Lung (tissue), 12 donors: ENCODE results near the gene UBL7. TPM values are rescaled to one million over a fixed set of nuclear protein-coding genes. Genes with fewer than 3 reads are reported as not detected.

Experiments used
- ATAC-seq: fragments of 200-7000 bp; cut with Tn5 transposase; one replicate; pipeline ENCODE4 v1.9.1; 2020; ENCODE audit warnings: moderate number of reproducible peaks; ENCODE audit not compliant: insufficient read depth, low FRiP score
- DNase-seq, 3 donors: peaks; one replicate each; pipeline ENCODE4 v3.0.0-alpha.2; 2013 to 2017
- H3K27ac ChIP-seq, 2 donors: one replicate each; pipeline ENCODE4 v1.5.1; 2013; ENCODE audit warnings: mild to moderate bottlenecking in 2 of 2, moderate library complexity in 2 of 2, control low read depth in 1 of 2, inconsistent platforms in 1 of 2, low read depth in 1 of 2, low read length in 1 of 2
- H3K27me3 ChIP-seq, 3 donors: one replicate each; pipeline ENCODE4 v1.5.1; 2013; ENCODE audit warnings: low read length in 2 of 3; ENCODE audit not compliant: control insufficient read depth in 3 of 3, insufficient read depth in 3 of 3
- H3K36me3 ChIP-seq, 4 donors: one replicate each; pipeline ENCODE4 v1.5.1; 2013; ENCODE audit warnings: low read length in 4 of 4, mild to moderate bottlenecking in 1 of 4, moderate library complexity in 1 of 4; ENCODE audit not compliant: control insufficient read depth in 4 of 4, insufficient read depth in 4 of 4
- H3K4me1 ChIP-seq, 5 donors: one replicate each; pipeline ENCODE4 v1.5.1; 2013; ENCODE audit warnings: low read length in 5 of 5, mild to moderate bottlenecking in 2 of 5, moderate library complexity in 1 of 5; ENCODE audit not compliant: control insufficient read depth in 5 of 5, insufficient read depth in 5 of 5
- H3K4me3 ChIP-seq: one replicate; pipeline ENCODE4 v1.5.1; 2013; ENCODE audit warnings: mild to moderate bottlenecking, control low read depth, moderate library complexity
- H3K9ac ChIP-seq, 2 donors: one replicate each; pipeline ENCODE4 v1.5.1; 2013; ENCODE audit warnings: low read length in 2 of 2, control low read depth in 1 of 2; ENCODE audit not compliant: insufficient read depth in 1 of 2
- H3K9me3 ChIP-seq, 4 donors: one replicate each; pipeline ENCODE4 v1.5.1; 2013; ENCODE audit warnings: low read length in 3 of 4, mild to moderate bottlenecking in 1 of 4, moderate library complexity in 1 of 4; ENCODE audit not compliant: control insufficient read depth in 4 of 4, insufficient read depth in 3 of 4
- CTCF ChIP-seq: IDR thresholded peaks from 2 replicates; pipeline ENCODE4 v1.5.1; 2012; ENCODE audit warnings: mild to moderate bottlenecking; ENCODE audit errors: control extremely low read depth, extremely low read depth
- WGBS, 2 donors: extraction: QIAGEN DNeasy Blood & Tissue Kit; methylation state at CpG; one replicate each; pipeline ENCODE4 v1.1.7; 2013; 5-methylcytosine and 5-hydroxymethylcytosine counted together
- polyA plus RNA-seq, 2 donors: library from polyadenylated mRNA; stranded (reverse); fragments of 200-250 nt; gene quantifications; one replicate each; pipeline ENCODE4 v1.2.1, GENCODE V29; 2013
- total RNA-seq, 2 donors: library from RNA; depleted of rRNA in 1 of 2; stranded (reverse); fragments of >200 nt in 1 of 2; gene quantifications; one replicate each; pipeline ENCODE4 v1.2.1, GENCODE V29; 2014 to 2021
- donor health status: control.
- donor health status: control.
- donor health status: Bipolar disorder and iron deficiency.
- donor health status: healthy.
- donor health status: DM: yes; HTN: yes; CAD: no.

Gene UBL7
- total and polyA plus RNA-seq, 4 donors: 31.8 to 48.0 (median 40.4) TPM

DNA sequence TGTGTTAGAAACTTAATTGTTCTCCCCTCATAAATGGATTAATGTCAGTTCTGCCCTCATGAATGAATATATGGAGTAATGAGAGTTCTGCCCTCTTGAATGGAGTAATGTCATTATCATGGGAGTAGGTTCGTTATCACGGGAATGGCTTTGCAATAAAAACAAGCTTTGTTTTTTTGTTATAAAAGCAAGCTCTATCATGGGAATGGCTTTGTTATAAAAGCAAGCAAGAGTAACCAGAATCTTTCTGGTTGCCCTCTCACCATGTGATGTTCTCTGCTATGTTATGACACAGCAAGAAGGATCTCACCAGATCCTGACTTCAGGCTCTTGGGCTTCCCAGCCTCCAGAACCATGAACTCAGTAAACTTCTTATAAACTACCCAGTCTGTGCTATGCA is 38.4 kb upstream of the UBL7 start:
- ATAC-seq (no peak), DNase-seq (no peak)
- no peak overlapping the region for H3K4me3 ChIP-seq
- H3K27ac ChIP-seq: no peak overlapping the region
- WGBS, 2 donors: 93 to 96% methylated on average over 2 of the region's 2 CpGs
- H3K9ac ChIP-seq: no peak overlapping the region
- no peaks in the 10 kb centered on the region for H3K9me3 ChIP-seq
- H3K36me3 ChIP-seq: peaks cover 0 to 4% (median 2%) of the 10 kb centered on the region in 4 donors
- TF ChIP-seq CTCF: no peak
- no peaks in the 10 kb centered on the region for H3K27me3 ChIP-seq
- no peaks in the 10 kb centered on the region for H3K4me1 ChIP-seq

- Histone ChIP-seq H3K27me3 (no peaks in the 10 kb centered on the region), H3K9ac (no peak overlapping the region), H3K4me1 (no peaks in the 10 kb centered on the region), H3K36me3 (peaks cover 0 to 4% (median 2%) of the 10 kb centered on the region in 4 donors), H3K4me3 (no peak overlapping the region), H3K9me3 (no peaks in the 10 kb centered on the region), H3K27ac (no peak overlapping the region)
- no peak for TF ChIP-seq CTCF
- DNase-seq: no peak
- ATAC-seq: no peak
- WGBS, 2 donors: 87 to 89% methylated on average over 2 of the region's 2 CpGs
Observed at GRCh38 chr15:74497584-74497983, 36.6 kb upstream of the UBL7 start.

DNA sequence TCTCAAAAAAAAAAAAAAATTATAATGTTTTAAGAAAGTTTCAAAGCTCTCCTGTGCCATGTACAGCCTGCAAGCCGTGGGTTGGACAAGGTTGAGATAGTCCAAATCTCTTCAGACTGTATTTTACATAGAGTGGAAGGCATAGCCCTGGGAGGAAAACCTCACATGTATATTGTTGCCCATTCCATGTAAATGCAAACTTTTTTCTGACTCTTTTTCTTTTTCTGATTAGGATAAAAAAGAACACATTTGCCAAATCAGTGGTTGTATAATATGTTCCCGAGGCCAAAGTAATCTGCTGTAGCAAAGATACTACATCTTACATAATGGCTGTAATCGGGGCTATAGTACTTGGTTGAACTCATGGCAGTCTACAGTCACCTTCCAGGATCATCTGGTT is 35.7 kb upstream of the UBL7 start:
- Histone ChIP-seq H3K27ac (no peak overlapping the region), H3K4me1 (no peaks in the 10 kb centered on the region), H3K9me3 (no peaks in the 10 kb centered on the region), H3K36me3 (peaks cover 0 to 4% (median 0%) of the 10 kb centered on the region in 4 donors), H3K27me3 (no peaks in the 10 kb centered on the region), H3K4me3 (no peak overlapping the region), H3K9ac (no peak overlapping the region)
- no peak for TF ChIP-seq CTCF
- ATAC-seq (no peak), DNase-seq (no peak)
- WGBS, 2 donors: 93 to 95% methylated on average over 3 of the region's 3 CpGs

- Histone ChIP-seq H3K9me3 (no peaks in the 10 kb centered on the region), H3K4me3 (no peak overlapping the region), H3K27ac (no peak overlapping the region), H3K27me3 (no peaks in the 10 kb centered on the region), H3K9ac (no peak overlapping the region), H3K36me3 (peaks cover 0 to 1% (median 0%) of the 10 kb centered on the region in 4 donors), H3K4me1 (no peaks in the 10 kb centered on the region)
- no peak for TF ChIP-seq CTCF
- no peak for DNase-seq
- 95 to 96% methylated on average over 1 of the region's 1 CpG for WGBS, 2 donors
- ATAC-seq: no peak
Observed at GRCh38 chr15:74490339-74490689, 29.4 kb upstream of the UBL7 start.
